Transverse colon (tissue), 4 donors: ENCODE measurements around the gene POM121L2. TPM values are rescaled to one million over a fixed set of nuclear protein-coding genes. Genes with fewer than 3 reads are reported as not detected.

Experiments
- DNase-seq: peaks from one replicate; pipeline ENCODE4 v3.0.0-alpha.2; 2019
- H3K27ac ChIP-seq, 4 donors: fragments of 200-600 bp; sonication (generic); 2 replicates each; pipeline ENCODE4 v1.5.1; 2016 to 2018; ENCODE audit warnings: inconsistent platforms in 4 of 4
- H3K27me3 ChIP-seq: fragments of 200-600 bp; sonication (generic); 2 replicates; pipeline ENCODE4 v1.5.1; 2017; ENCODE audit warnings: inconsistent platforms
- H3K36me3 ChIP-seq, 4 donors: fragments of 200-600 bp; sonication (generic); 2 replicates each; pipeline ENCODE4 v1.5.1; 2017 to 2019; ENCODE audit warnings: inconsistent platforms in 4 of 4
- H3K4me1 ChIP-seq, 4 donors: fragments of 200-600 bp; sonication (generic); 2 replicates each; pipeline ENCODE4 v1.5.1; 2017 to 2020; ENCODE audit warnings: inconsistent platforms in 4 of 4
- H3K4me3 ChIP-seq, 4 donors: fragments of 200-600 bp; sonication (generic); 1 replicate in 1 of 4; 2 replicates in 3 of 4; pipeline versions ENCODE4 v1.5.1 to v1.6.1; 2017 to 2019; ENCODE audit warnings: inconsistent platforms in 4 of 4
- H3K9me3 ChIP-seq, 2 donors: fragments of 200-600 bp; sonication (generic); 2 replicates each; pipeline ENCODE4 v1.5.1; 2017 to 2019; ENCODE audit warnings: inconsistent platforms in 2 of 2
- CTCF ChIP-seq, 5 experiments: fragments of 200-600 bp in 3 of 5; fragments of 450-650 bp in 2 of 5; sonication (generic) in 3 of 5; IDR thresholded peaks; 1 replicate in 2 of 5; 2 replicates in 3 of 5; pipeline ENCODE4 v1.5.1; 2016 to 2017; ENCODE audit warnings: antibody characterized with exemption in 5 of 5, inconsistent platforms in 3 of 5, mild to moderate bottlenecking in 2 of 5, moderate library complexity in 1 of 5
- EP300 ChIP-seq: sonication (generic); formaldehyde crosslinking; IDR thresholded peaks from one replicate; pipeline ENCODE4 v1.6.1; 2017; ENCODE audit warnings: antibody characterized with exemption, low read depth
- POLR2A ChIP-seq: fragments of 450-650 bp; IDR thresholded peaks from one replicate; pipeline ENCODE4 v1.6.1; 2016; ENCODE audit warnings: antibody characterized with exemption, mild to moderate bottlenecking, moderate library complexity
- POLR2AphosphoS5 ChIP-seq, 3 donors: sonication (generic); formaldehyde crosslinking; IDR thresholded peaks; one replicate each; pipeline ENCODE4 v1.6.1; 2016; ENCODE audit warnings: antibody characterized with exemption in 3 of 3
- WGBS, 2 donors: methylation state at CpG; one replicate each; pipeline ENCODE4 v1.1.5; 2018; ENCODE audit warnings: low coverage in 1 of 2; 5-methylcytosine and 5-hydroxymethylcytosine counted together
- in situ Hi-C, 4 donors: fragments of 200-750 bp; cut with MboI; loops; one replicate each; pipeline versions ENCODE4 v1.15.0 to v1.15.1; 2017; ENCODE audit warnings: low sequenced_read_pairs in 3 of 4, low pct_ligation_motif_present in 1 of 4, low pct_unique_long_range_greater_than_20kb in 1 of 4
- intact Hi-C: fragments of 100-400 bp; cut with DNase I; formaldehyde crosslinking; loops from one replicate; pipeline ENCODE4 v1.15.1; 2023; ENCODE audit warnings: low total_unique reads
- total RNA-seq, 4 donors: library from RNA; depleted of rRNA; stranded (reverse); fragments of >200 nt; gene quantifications; one replicate each; pipeline ENCODE4 v1.1.0, GENCODE V29; 2016

Gene POM121L2
- total RNA-seq, 4 donors from 2014 or later, result not detected

- H3K27me3 ChIP-seq, result peaks cover 56% of the 10 kb centered on the region
- in situ Hi-C loops (no loop called here), intact Hi-C loops (no loop called here)
- TF ChIP-seq EP300, result no peak
- no peak for TF ChIP-seq CTCF (IDR thresholded peaks at IDR 0.05)
- no peak for TF ChIP-seq POLR2AphosphoS5 (IDR thresholded peaks at IDR 0.05)
- no peak for TF ChIP-seq POLR2A
- 15 to 24% methylated on average over 3 to 21 of the region's 21 CpGs for WGBS, 2 donors
- no peak for DNase-seq
- H3K4me3 ChIP-seq, result no peak overlapping the region
- no peaks in the 10 kb centered on the region for H3K36me3 ChIP-seq
- H3K4me1 ChIP-seq, result no peaks in the 10 kb centered on the region
- no peaks in the 10 kb centered on the region for H3K9me3 ChIP-seq
- H3K27ac ChIP-seq, result no peak overlapping the region
Observed at GRCh38 chr6:27260369-27260768, 51.7 kb downstream of the POM121L2 start.

Other genes starting within 250 kb of the POM121L2 start
- gene PRSS16, start 64.6 kb downstream of the POM121L2 start, total RNA-seq, result 10 to 100 TPM in 3 of 4 donors, 1 to 10 TPM in 1; 9.0 to 34.5 (median 18.8) TPM
- 1 to 10 TPM in 2 of 4 donors, under 1 TPM in 1, not detected in 1; 0.75 to 2.4 (median 1.2) TPM for gene ZNF391, start 76.5 kb upstream of the POM121L2 start, total RNA-seq
- gene ZNF184, start 160.8 kb upstream of the POM121L2 start, total RNA-seq, result 1 to 10 TPM; 2.8 to 9.7 (median 6.9) TPM